Breast epithelium (tissue), 4 donors: ENCODE measurements around the gene PLCH2. TPM values are rescaled to one million over a fixed set of nuclear protein-coding genes. Genes with fewer than 3 reads are reported as not detected.
A peak's percentile ranks its signal among the peaks of the same experiment; 100 is the strongest.

ENCODE experiments used
- DNase-seq, 2 donors: peaks; one replicate each; pipeline ENCODE4 v3.0.0-alpha.2; 2019; ENCODE audit warnings: low spot score in 2 of 2
- H3K27ac ChIP-seq, 2 donors: fragments of 200-600 bp; sonication (generic) in 1 of 2; one replicate each; pipeline ENCODE4 v1.5.1; 2016 to 2019; ENCODE audit warnings: mild to moderate bottlenecking in 1 of 2
- H3K27me3 ChIP-seq, 2 donors: fragments of 200-600 bp; sonication (generic) in 1 of 2; one replicate each; pipeline versions ENCODE4 v1.5.1 to v1.6.0; 2017 to 2019; ENCODE audit warnings: control low read depth in 1 of 2, mild to moderate bottlenecking in 1 of 2
- H3K36me3 ChIP-seq: fragments of 200-600 bp; one replicate; pipeline ENCODE4 v1.5.1; 2019
- H3K4me1 ChIP-seq, 2 donors: fragments of 200-600 bp; sonication (generic); one replicate each; pipeline ENCODE4 v1.5.1; 2016 to 2019; ENCODE audit warnings: control low read depth in 1 of 2
- H3K4me3 ChIP-seq, 3 donors: fragments of 200-600 bp; sonication (generic); 1 replicate in 2 of 3; 2 replicates in 1 of 3; pipeline ENCODE4 v1.5.1; 2016 to 2019; ENCODE audit warnings: mild to moderate bottlenecking in 3 of 3, moderate library complexity in 2 of 3
- H3K9me3 ChIP-seq, 2 donors: fragments of 200-600 bp; sonication (generic) in 1 of 2; one replicate each; pipeline ENCODE4 v1.5.1; 2016 to 2019; ENCODE audit warnings: control low read depth in 1 of 2
- CTCF ChIP-seq, 3 donors: fragments of 450-650 bp; IDR thresholded peaks; one replicate each; pipeline ENCODE4 v1.5.1; 2016 to 2017; ENCODE audit warnings: antibody characterized with exemption in 3 of 3, mild to moderate bottlenecking in 3 of 3, moderate library complexity in 3 of 3
- POLR2A ChIP-seq: fragments of 450-650 bp; IDR thresholded peaks from one replicate; pipeline ENCODE4 v1.6.1; 2016; ENCODE audit warnings: antibody characterized with exemption, mild to moderate bottlenecking, moderate library complexity
- POLR2AphosphoS5 ChIP-seq, 3 donors: sonication (generic); formaldehyde crosslinking; IDR thresholded peaks; one replicate each; pipeline ENCODE4 v1.6.1; 2017; ENCODE audit warnings: antibody characterized with exemption in 3 of 3
- intact Hi-C: fragments of 100-400 bp; cut with DNase I; formaldehyde crosslinking; loops from one replicate; pipeline ENCODE4 v1.15.1; 2023; ENCODE audit warnings: low total_unique reads
- total RNA-seq, 3 donors: library from RNA; depleted of rRNA; stranded (reverse); fragments of >200 nt; gene quantifications; one replicate each; pipeline ENCODE4 v1.1.0, GENCODE V29; 2016

The PLCH2 gene
- total RNA-seq, 3 donors from 2014 or later: 0.16 to 12.0 (median 10.2) TPM

GRCh38 chr1:2428490-2428889 lies 47.6 kb upstream of the PLCH2 start:
- Histone ChIP-seq H3K4me3 (peak overlapping the region in 2 of 3 donors; percentile 41 to 57), H3K36me3 (no peaks in the 10 kb centered on the region), H3K27me3 (peaks cover 0 to 37% of the 10 kb centered on the region in 2 donors), H3K4me1 (no peaks in the 10 kb centered on the region), H3K27ac (peak overlapping the region; percentile 56 to 83), H3K9me3 (peaks cover 0 to 12% of the 10 kb centered on the region in 2 donors)
- TF ChIP-seq CTCF (IDR thresholded peaks at IDR 0.05) (no peak), POLR2AphosphoS5 (IDR thresholded peaks at IDR 0.05) (peak in 1 of 3 donors; percentile 10)
- DNase-seq: peak in 1 of 2 donors; percentile 70
- intact Hi-C loops: no loop called here

- no peak for DNase-seq
- Histone ChIP-seq H3K9me3 (peaks cover 0 to 11% of the 10 kb centered on the region in 2 donors), H3K4me3 (peak overlapping the region in 2 of 3 donors; percentile 41 to 57), H3K27me3 (peaks cover 0 to 37% of the 10 kb centered on the region in 2 donors), H3K4me1 (no peaks in the 10 kb centered on the region), H3K27ac (no peak overlapping the region), H3K36me3 (no peaks in the 10 kb centered on the region)
- no peak for TF ChIP-seq CTCF (IDR thresholded peaks at IDR 0.05)
- TF ChIP-seq POLR2AphosphoS5 (IDR thresholded peaks at IDR 0.05): no peak
- no peak for TF ChIP-seq POLR2A
- intact Hi-C loops: no loop called here
Measured at GRCh38 chr1:2429780-2430591, 46.1 kb upstream of the PLCH2 start.

GRCh38 chr1:2430592-2430973 lies 45.5 kb upstream of the PLCH2 start:
- intact Hi-C loops: no loop called here

GRCh38 chr1:2431103-2431502 lies 45.0 kb upstream of the PLCH2 start:
- Histone ChIP-seq H3K4me1 (no peaks in the 10 kb centered on the region), H3K4me3 (peak overlapping the region in 2 of 3 donors; percentile 17 to 35), H3K27me3 (peaks cover 0 to 37% of the 10 kb centered on the region in 2 donors), H3K27ac (no peak overlapping the region), H3K36me3 (no peaks in the 10 kb centered on the region), H3K9me3 (peaks cover 0 to 11% of the 10 kb centered on the region in 2 donors)
- intact Hi-C loops: no loop called here
- no peak for DNase-seq
- TF ChIP-seq CTCF (IDR thresholded peaks at IDR 0.05) (no peak), POLR2A (no peak), POLR2AphosphoS5 (IDR thresholded peaks at IDR 0.05) (no peak)

More at GRCh38 chr1:2430592-2430973, 45.5 kb upstream of the PLCH2 start:
- Histone ChIP-seq H3K27me3 (peaks cover 0 to 37% of the 10 kb centered on the region in 2 donors), H3K9me3 (peaks cover 0 to 11% of the 10 kb centered on the region in 2 donors), H3K4me1 (no peaks in the 10 kb centered on the region), H3K4me3 (peak overlapping the region in 1 of 3 donors; percentile 35), H3K27ac (no peak overlapping the region), H3K36me3 (no peaks in the 10 kb centered on the region)
- TF ChIP-seq POLR2A: no peak
- no peak for TF ChIP-seq POLR2AphosphoS5 (IDR thresholded peaks at IDR 0.05)
- no peak for TF ChIP-seq CTCF (IDR thresholded peaks at IDR 0.05)
- no peak for DNase-seq

- no peaks in the 10 kb centered on the region for H3K36me3 ChIP-seq
- H3K4me3 ChIP-seq: peak overlapping the region in 2 of 3 donors; percentile 17 to 35
- peaks cover 0 to 11% of the 10 kb centered on the region in 2 donors for H3K9me3 ChIP-seq
- peaks cover 0 to 37% of the 10 kb centered on the region in 2 donors for H3K27me3 ChIP-seq
- intact Hi-C loops: no loop called here
- no peak for DNase-seq
- H3K27ac ChIP-seq: no peak overlapping the region
- no peak for TF ChIP-seq POLR2A
- no peak for TF ChIP-seq CTCF (IDR thresholded peaks at IDR 0.05)
- no peak for TF ChIP-seq POLR2AphosphoS5 (IDR thresholded peaks at IDR 0.05)
- H3K4me1 ChIP-seq: no peaks in the 10 kb centered on the region
Measured at GRCh38 chr1:2431518-2431917, 44.6 kb upstream of the PLCH2 start.
